HepG2 (cell line): ENCODE results near the gene BIRC6.

Experiments used
- ZNF224 ChIP-seq: sonication (generic); formaldehyde crosslinking; IDR thresholded peaks from 2 replicates; pipeline ENCODE4 v1.5.0; 2020; ENCODE audit warnings: mild to moderate bottlenecking, missing genetic modification reagents
- ZXDC ChIP-seq: sonication (generic); formaldehyde crosslinking; IDR thresholded peaks from 2 replicates; pipeline ENCODE4 v1.5.0; 2020; ENCODE audit warnings: mild to moderate bottlenecking, missing genetic modification reagents

- no peak for TF ChIP-seq ZXDC (CRISPR knock-in tag)
- no peak for TF ChIP-seq ZNF224 (CRISPR knock-in tag)
Measured at GRCh38 chr2:32622570-32623310, 265.9 kb downstream of the BIRC6 start.
